Loucy (cell line): ENCODE results near the gene TMBIM1.

Experiments used
- H2AFZ ChIP-seq: fragments of 200-600 bp; sonication (generic); 2 replicates; pipeline ENCODE4 v1.6.0; 2016; ENCODE audit warnings: antibody characterized with exemption, mild to moderate bottlenecking, low read length, moderate library complexity
- H3F3A ChIP-seq: fragments of 200-600 bp; 2 replicates; pipeline ENCODE4 v1.6.0; 2016; ENCODE audit warnings: antibody characterized with exemption, low read depth, mild to moderate bottlenecking
- H3K27me3 ChIP-seq: fragments of 200-600 bp; sonication (generic); 2 replicates; pipeline ENCODE4 v1.6.1; 2014; ENCODE audit warnings: low read length, mild to moderate bottlenecking; ENCODE audit not compliant: insufficient read depth, poor library complexity, severe bottlenecking
- H3K36me3 ChIP-seq: fragments of 200-600 bp; sonication (generic); 2 replicates; pipeline ENCODE4 v1.6.1; 2016; ENCODE audit warnings: low read length; ENCODE audit not compliant: insufficient read depth
- H3K4me1 ChIP-seq: fragments of 200-600 bp; sonication (generic); 2 replicates; pipeline ENCODE4 v1.5.1; 2014; ENCODE audit warnings: low read length, mild to moderate bottlenecking; ENCODE audit not compliant: insufficient read depth, poor library complexity, severe bottlenecking
- H3K4me2 ChIP-seq: fragments of 200-600 bp; sonication (generic); 2 replicates; pipeline ENCODE4 v1.6.0; 2014; ENCODE audit warnings: antibody characterized with exemption, low read length, low read depth, mild to moderate bottlenecking; ENCODE audit not compliant: poor library complexity, severe bottlenecking
- H3K4me3 ChIP-seq: fragments of 200-600 bp; sonication (generic); 2 replicates; pipeline ENCODE4 v1.5.1; 2014; ENCODE audit warnings: low read length, mild to moderate bottlenecking, mixed read lengths; ENCODE audit not compliant: poor library complexity, severe bottlenecking
- H3K79me2 ChIP-seq: fragments of 200-600 bp; sonication (generic); 2 replicates; pipeline ENCODE4 v1.6.1; 2014; ENCODE audit warnings: low read length; ENCODE audit not compliant: insufficient read depth
- H3K9ac ChIP-seq: fragments of 200-600 bp; sonication (generic); 2 replicates; pipeline ENCODE4 v1.6.0; 2014; ENCODE audit warnings: mild to moderate bottlenecking, low read depth, low read length, moderate library complexity; ENCODE audit not compliant: poor library complexity, severe bottlenecking
- H3K9me2 ChIP-seq: fragments of 200-600 bp; sonication (generic); replicated peaks from 2 replicates; pipeline ENCODE4 v1.6.1; 2016; ENCODE audit warnings: low read depth, low read length, mixed read lengths
- H3K9me3 ChIP-seq: fragments of 200-600 bp; sonication (generic); 2 replicates; pipeline ENCODE4 v1.6.1; 2014; ENCODE audit warnings: mild to moderate bottlenecking, antibody characterized with exemption, low read length, low read depth; ENCODE audit not compliant: insufficient read depth
- H4K20me1 ChIP-seq: fragments of 200-600 bp; sonication (generic); 2 replicates; pipeline ENCODE4 v1.6.0; 2014; ENCODE audit warnings: antibody characterized with exemption, low read length, mild to moderate bottlenecking; ENCODE audit not compliant: insufficient read depth, poor library complexity, severe bottlenecking
- CTCF ChIP-seq: fragments of 200-600 bp; sonication (generic); conservative IDR thresholded peaks from 2 replicates; pipeline ENCODE4 v1.5.1; 2014; ENCODE audit warnings: mild to moderate bottlenecking, antibody characterized with exemption, low read length
- EZH2phosphoT487 ChIP-seq: fragments of 200-600 bp; IDR thresholded peaks from 2 replicates; pipeline ENCODE4 v1.6.1; 2018; ENCODE audit warnings: antibody characterized with exemption, mild to moderate bottlenecking, moderate library complexity, borderline replicate concordance

TMBIM1 gene

GRCh38 chr2:218272531-218273212, 19.6 kb downstream of the TMBIM1 start:
- H3K36me3 ChIP-seq: peaks cover 18% of the 10 kb centered on the region; the same call in 1 of the 2 replicates
- H3K4me2 ChIP-seq: peak overlapping the region; percentile 88
- no peaks in the 10 kb centered on the region for H3K27me3 ChIP-seq
- H3K9me2 ChIP-seq: no peaks in the 10 kb centered on the region
- peak overlapping the region; percentile 10 for H3K9ac ChIP-seq
- H3K79me2 ChIP-seq: peaks cover 28% of the 10 kb centered on the region
- no peaks in the 10 kb centered on the region for H3K9me3 ChIP-seq
- no peaks in the 10 kb centered on the region for H3F3A ChIP-seq
- H3K4me1 ChIP-seq: peaks cover 28% of the 10 kb centered on the region
- TF ChIP-seq CTCF (peak; percentile 89), EZH2phosphoT487 (no peak)
- peaks cover 17% of the 10 kb centered on the region for H4K20me1 ChIP-seq
- peak overlapping the region; percentile 84 for H3K4me3 ChIP-seq
- no peak overlapping the region for H2AFZ ChIP-seq

DNA sequence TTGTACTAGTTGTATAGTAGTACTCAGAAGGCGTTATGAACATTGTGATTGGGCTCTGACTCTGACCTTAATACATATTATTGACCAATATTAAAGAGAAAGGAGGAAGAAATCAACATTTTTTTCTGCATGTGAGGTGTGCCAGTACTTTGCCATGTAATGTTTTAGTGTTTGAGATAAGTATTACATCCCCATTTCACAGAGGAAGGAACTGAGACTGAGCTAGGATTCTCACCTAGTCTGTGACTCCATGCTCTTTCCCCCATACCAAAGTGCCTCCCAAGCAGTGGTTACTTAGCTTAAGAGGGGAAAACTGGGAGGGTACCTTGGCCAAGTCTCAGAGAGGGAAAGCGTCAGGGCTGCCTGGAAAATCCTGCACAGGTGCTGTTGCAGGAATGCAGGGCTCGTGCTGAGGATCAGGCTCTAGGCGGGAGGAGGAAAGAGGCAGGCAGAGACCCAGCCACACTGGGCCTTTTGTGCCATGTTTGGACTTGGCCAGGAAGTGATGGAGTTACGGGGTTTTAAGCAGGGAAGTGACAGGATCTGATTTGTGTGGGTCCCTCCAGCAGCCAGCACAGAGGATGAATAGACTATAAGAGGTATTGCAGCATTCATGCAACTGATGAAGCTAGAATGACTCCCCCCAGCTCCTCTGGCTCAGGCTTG, 20.3 kb downstream of the TMBIM1 start:
- Histone ChIP-seq H2AFZ (no peak overlapping the region), H4K20me1 (peaks cover 17% of the 10 kb centered on the region), H3F3A (no peaks in the 10 kb centered on the region), H3K27me3 (no peaks in the 10 kb centered on the region), H3K9ac (peak overlapping the region; percentile 76), H3K79me2 (peaks cover 35% of the 10 kb centered on the region), H3K4me1 (peaks cover 31% of the 10 kb centered on the region), H3K4me3 (peak overlapping the region; percentile 84), H3K9me3 (no peaks in the 10 kb centered on the region), H3K36me3 (peaks cover 18% of the 10 kb centered on the region; the same call in 1 of the 2 replicates), H3K9me2 (no peaks in the 10 kb centered on the region), H3K4me2 (peak overlapping the region; percentile 88)
- TF ChIP-seq EZH2phosphoT487: no peak
- TF ChIP-seq CTCF: no peak

- Histone ChIP-seq H2AFZ (no peak overlapping the region), H3F3A (no peaks in the 10 kb centered on the region), H3K4me2 (peak overlapping the region; percentile 88), H3K9me2 (no peaks in the 10 kb centered on the region), H3K9ac (peak overlapping the region; percentile 76), H3K9me3 (no peaks in the 10 kb centered on the region), H3K79me2 (peaks cover 39% of the 10 kb centered on the region), H3K36me3 (peaks cover 19% of the 10 kb centered on the region; the same call in 1 of the 2 replicates), H3K27me3 (no peaks in the 10 kb centered on the region), H3K4me1 (peaks cover 31% of the 10 kb centered on the region), H3K4me3 (peak overlapping the region; percentile 84), H4K20me1 (peaks cover 20% of the 10 kb centered on the region)
- TF ChIP-seq EZH2phosphoT487: no peak
These were observed 20.9 kb downstream of the TMBIM1 start for GRCh38 chr2:218271487-218271797.
